Large intestine (tissue), 3 donors: ENCODE results near the gene PHLPP1. TPM values are rescaled to one million over a fixed set of nuclear protein-coding genes. Genes with fewer than 3 reads are reported as not detected.
A peak's percentile ranks its signal among the peaks of the same experiment; 100 is the strongest.

Experiments used
- DNase-seq, 2 donors: peaks; one replicate each; pipeline versions ENCODE4 v3.0.0 to v3.0.0-alpha.2; 2013
- H3K27ac ChIP-seq: one replicate; pipeline ENCODE4 v1.5.1; 2013; ENCODE audit warnings: low read length
- H3K27me3 ChIP-seq: 2 replicates; pipeline ENCODE4 v1.6.1; 2013; ENCODE audit warnings: low read length; ENCODE audit not compliant: control insufficient read depth, insufficient read depth
- H3K36me3 ChIP-seq: 2 replicates; pipeline ENCODE4 v1.6.1; 2013; ENCODE audit warnings: low read length; ENCODE audit not compliant: control insufficient read depth, insufficient read depth
- H3K4me1 ChIP-seq: one replicate; pipeline ENCODE4 v1.6.1; 2013; ENCODE audit warnings: low read length; ENCODE audit not compliant: control insufficient read depth, insufficient read depth
- H3K4me3 ChIP-seq: one replicate; pipeline ENCODE4 v1.5.1; 2013; ENCODE audit warnings: low read length
- H3K9me3 ChIP-seq: one replicate; pipeline ENCODE4 v1.6.1; 2013; ENCODE audit warnings: mild to moderate bottlenecking, low read depth, low read length, moderate library complexity; ENCODE audit not compliant: control insufficient read depth
- WGBS: methylation state at CpG from one replicate; pipeline ENCODE4 v1.1.5; 2013; ENCODE audit warnings: low lambda C conversion rate; ENCODE audit not compliant: insufficient coverage; 5-methylcytosine and 5-hydroxymethylcytosine counted together
- polyA plus RNA-seq: library from polyadenylated mRNA; unstranded; fragments of 120-200 nt; gene quantifications from one replicate; pipeline ENCODE4 v1.2.1, GENCODE V29; 2013

Gene PHLPP1
- polyA plus RNA-seq, 1 donor: 12.1 TPM

DNA sequence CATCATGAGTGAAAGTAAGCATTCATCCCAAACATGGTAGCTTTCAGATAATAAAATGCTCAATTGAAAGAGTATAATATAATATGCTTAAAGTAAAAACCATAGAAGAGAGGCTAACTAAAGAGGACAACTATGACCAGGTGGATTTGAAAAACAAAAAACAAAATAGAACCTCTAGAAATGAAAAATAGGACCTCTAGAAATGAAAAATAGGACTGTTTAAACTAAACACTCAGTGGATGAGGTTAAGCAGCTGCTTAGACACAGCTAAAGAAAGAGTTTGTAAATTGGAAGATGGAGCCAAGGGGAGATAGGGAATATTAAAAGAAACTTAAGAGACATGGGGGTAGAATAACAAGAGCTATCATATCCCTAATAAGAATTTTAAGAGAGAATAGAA lies 302.6 kb downstream of the PHLPP1 start:
- H3K36me3 ChIP-seq: no peaks in the 10 kb centered on the region
- no peak for DNase-seq
- H3K27ac ChIP-seq: no peak overlapping the region
- H3K9me3 ChIP-seq: peaks cover 8% of the 10 kb centered on the region
- H3K27me3 ChIP-seq: peaks cover 2% of the 10 kb centered on the region
- no peak overlapping the region for H3K4me3 ChIP-seq
- no peaks in the 10 kb centered on the region for H3K4me1 ChIP-seq

DNA sequence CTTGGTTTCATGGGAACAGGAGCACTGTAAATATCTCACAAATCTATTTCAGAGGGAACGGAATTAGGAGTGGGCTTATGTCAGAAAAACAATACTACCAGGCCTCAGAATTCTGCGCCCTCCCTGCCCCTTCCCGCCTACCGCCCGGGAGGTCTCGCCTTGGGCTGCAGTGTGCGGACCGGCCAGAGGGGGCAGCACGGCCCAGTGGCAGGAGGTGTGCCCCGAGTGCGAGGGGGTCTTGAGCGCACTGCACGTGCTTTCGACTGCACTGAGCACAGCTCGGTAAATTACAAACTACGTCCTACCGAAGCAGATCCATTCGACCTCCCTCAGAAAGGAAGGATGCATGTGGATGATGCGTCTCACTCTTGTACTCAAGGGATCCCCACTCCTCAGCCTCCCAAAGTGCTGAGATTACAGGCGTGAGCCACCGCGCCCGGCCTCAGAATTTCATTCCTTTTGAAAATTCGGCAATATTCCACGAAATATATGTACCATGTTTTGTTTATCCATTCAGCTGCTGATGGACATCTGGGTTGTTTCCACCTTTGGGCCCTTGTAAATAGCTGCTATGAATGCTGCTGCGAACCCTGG lies 307.2 kb downstream of the PHLPP1 start:
- H3K9me3 ChIP-seq: peaks cover 8% of the 10 kb centered on the region
- DNase-seq: no peak
- 100% methylated on average over 1 of the region's 26 CpGs for WGBS
- no peak overlapping the region for H3K4me3 ChIP-seq
- peaks cover 12% of the 10 kb centered on the region for H3K4me1 ChIP-seq
- no peaks in the 10 kb centered on the region for H3K27me3 ChIP-seq
- no peaks in the 10 kb centered on the region for H3K36me3 ChIP-seq
- H3K27ac ChIP-seq: no peak overlapping the region

DNA sequence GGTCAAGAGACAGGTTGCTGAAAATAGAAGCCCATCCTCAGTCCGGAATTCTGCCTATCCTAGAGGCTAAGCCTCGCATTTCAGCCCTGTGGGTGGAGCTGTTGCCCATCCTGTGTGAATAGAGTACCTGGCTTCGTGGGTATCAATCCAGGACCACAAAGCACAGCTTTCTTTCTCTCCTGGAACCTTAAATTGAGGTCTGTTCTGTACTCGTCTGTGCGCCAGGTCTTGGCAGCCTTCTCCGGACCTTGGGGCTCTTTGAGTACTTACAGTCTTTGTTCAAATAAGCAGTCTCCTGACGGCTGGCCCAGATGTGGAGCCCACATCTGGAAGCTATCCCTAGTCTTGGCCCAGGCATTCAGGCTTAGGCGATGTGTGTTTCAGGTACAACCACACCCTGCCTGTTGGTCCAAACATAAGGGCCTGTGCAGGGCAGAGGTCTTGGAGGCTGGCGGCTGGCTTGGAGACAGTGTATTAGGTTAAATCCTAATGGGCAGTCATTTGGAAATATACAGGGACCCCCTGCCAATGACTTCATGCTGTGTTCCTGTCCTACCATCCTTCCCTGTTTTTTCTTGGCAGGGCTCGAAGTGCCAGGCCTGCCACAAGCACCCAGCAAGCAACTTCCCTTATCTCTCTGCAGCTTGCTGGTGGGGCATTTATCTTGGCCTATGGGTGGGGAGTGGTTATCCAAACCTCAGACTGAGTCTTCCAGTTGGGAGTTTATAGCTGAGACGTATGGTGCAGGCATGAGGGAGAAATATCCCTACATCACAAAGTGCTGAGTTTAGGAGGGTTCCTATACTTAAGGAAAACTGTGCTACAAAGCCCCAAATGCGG lies 310.1 kb downstream of the PHLPP1 start:
- 100% methylated on average over 1 of the region's 12 CpGs for WGBS
- H3K27me3 ChIP-seq: no peaks in the 10 kb centered on the region
- peaks cover 12% of the 10 kb centered on the region for H3K4me1 ChIP-seq
- peak; percentile 43 to 47 for DNase-seq
- peaks cover 2% of the 10 kb centered on the region for H3K9me3 ChIP-seq
- H3K27ac ChIP-seq: no peak overlapping the region
- H3K36me3 ChIP-seq: no peaks in the 10 kb centered on the region
- no peak overlapping the region for H3K4me3 ChIP-seq

DNA sequence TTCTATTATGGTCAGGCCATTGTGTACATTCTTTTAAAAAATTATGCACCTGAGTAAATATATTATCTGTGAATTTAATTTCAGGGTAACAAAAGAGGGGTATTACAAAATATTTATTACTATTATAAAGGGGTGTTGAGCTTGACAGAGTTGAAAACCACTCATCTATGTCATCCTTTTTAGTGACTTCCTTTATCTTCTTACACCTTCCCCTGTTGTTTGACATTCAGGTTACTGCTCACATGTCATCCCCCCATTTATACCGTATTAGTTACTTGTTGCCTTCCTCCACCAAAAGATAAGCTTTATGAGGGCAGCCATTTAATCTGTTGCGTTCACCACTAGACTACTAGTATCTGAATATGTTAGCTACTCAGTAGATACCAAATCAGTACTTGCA lies 313.0 kb downstream of the PHLPP1 start:
- H3K4me3 ChIP-seq: no peak overlapping the region
- no peaks in the 10 kb centered on the region for H3K36me3 ChIP-seq
- no peaks in the 10 kb centered on the region for H3K9me3 ChIP-seq
- H3K27ac ChIP-seq: no peak overlapping the region
- no peaks in the 10 kb centered on the region for H3K27me3 ChIP-seq
- no CpG with 5 or more reads among the region's 2 CpGs for WGBS
- peaks cover 12% of the 10 kb centered on the region for H3K4me1 ChIP-seq
- no peak for DNase-seq

Other genes with a start within 250 kb of the PHLPP1 start
- gene ZCCHC2, start 192.5 kb upstream of the PHLPP1 start, polyA plus RNA-seq: 17.8 TPM